ENCODE data around the gene NELFA.

DNA sequence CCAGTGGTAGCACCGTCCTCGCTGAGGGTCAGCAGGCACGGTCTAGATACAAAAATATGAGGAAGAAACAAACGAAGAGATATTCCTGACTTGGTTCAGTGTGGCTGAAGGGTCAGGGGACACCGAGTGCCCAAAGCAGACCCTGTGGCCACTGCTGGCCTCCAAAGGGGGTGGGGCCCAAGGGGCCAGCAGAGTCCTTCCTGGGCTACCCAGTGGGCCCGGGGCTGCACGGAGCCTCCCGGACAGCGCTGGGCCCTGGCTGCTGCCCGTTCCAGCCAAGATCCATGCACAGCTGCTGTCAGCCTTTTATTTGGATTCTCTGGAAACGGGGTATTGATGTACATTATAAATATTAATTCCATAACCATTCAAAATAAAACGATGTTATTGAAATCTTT lies 20.4 kb downstream of the NELFA start:
- TF ChIP-seq, protein P1, sequence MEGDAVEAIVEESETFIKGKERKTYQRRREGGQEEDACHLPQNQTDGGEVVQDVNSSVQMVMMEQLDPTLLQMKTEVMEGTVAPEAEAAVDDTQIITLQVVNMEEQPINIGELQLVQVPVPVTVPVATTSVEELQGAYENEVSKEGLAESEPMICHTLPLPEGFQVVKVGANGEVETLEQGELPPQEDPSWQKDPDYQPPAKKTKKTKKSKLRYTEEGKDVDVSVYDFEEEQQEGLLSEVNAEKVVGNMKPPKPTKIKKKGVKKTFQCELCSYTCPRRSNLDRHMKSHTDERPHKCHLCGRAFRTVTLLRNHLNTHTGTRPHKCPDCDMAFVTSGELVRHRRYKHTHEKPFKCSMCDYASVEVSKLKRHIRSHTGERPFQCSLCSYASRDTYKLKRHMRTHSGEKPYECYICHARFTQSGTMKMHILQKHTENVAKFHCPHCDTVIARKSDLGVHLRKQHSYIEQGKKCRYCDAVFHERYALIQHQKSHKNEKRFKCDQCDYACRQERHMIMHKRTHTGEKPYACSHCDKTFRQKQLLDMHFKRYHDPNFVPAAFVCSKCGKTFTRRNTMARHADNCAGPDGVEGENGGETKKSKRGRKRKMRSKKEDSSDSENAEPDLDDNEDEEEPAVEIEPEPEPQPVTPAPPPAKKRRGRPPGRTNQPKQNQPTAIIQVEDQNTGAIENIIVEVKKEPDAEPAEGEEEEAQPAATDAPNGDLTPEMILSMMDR (IDR thresholded peaks at IDR 0.05) = no peak
- TF ChIP-seq POLR2A (IDR thresholded peaks at IDR 0.05) = no peak

All from Peyer's patch (tissue), 4 donors.